Fibroblast of peridontal ligament (primary cell): Measurements from ENCODE around the gene MED13.

ENCODE experiments used
- DNase-seq: peaks from one replicate; pipeline ENCODE4 v3.0.0-alpha.2; 2010; ENCODE audit errors: extremely low read depth

MED13 gene

GRCh38 chr17:62064791-62065563, at the start of gene MED13:
TSS of gene MED13 (minus strand) at chr17:62065278. CDS start at chr17:62065205, 73 bp downstream.
- no peak for DNase-seq

- DNase-seq, result no peak
These were observed 47.2 kb upstream of the MED13 start for GRCh38 chr17:62112229-62112628.

GRCh38 chr17:62111562-62112171, 46.6 kb upstream of the MED13 start:
- no peak for DNase-seq

GRCh38 chr17:62110923-62111484, 45.9 kb upstream of the MED13 start:
- DNase-seq, result no peak

- no peak for DNase-seq
These were observed 44.8 kb upstream of the MED13 start for GRCh38 chr17:62109924-62110323.

GRCh38 chr17:62109378-62109902, 44.4 kb upstream of the MED13 start:
- peak; percentile 69 for DNase-seq

- DNase-seq, result no peak
These were observed 40.8 kb upstream of the MED13 start for GRCh38 chr17:62105861-62106260.

- no peak for DNase-seq
These were observed 40.3 kb upstream of the MED13 start for GRCh38 chr17:62105357-62105756.

- DNase-seq, result no peak
These were observed 36.4 kb upstream of the MED13 start for GRCh38 chr17:62101515-62101914.

- DNase-seq, result no peak
These were observed 36.0 kb upstream of the MED13 start for GRCh38 chr17:62101090-62101489.

GRCh38 chr17:62100055-62100454, 35.0 kb upstream of the MED13 start:
- DNase-seq, result no peak

- no peak for DNase-seq
These were observed 34.5 kb upstream of the MED13 start for GRCh38 chr17:62099532-62099931.

- DNase-seq, result no peak
These were observed 33.6 kb upstream of the MED13 start for GRCh38 chr17:62098623-62099231.

GRCh38 chr17:62096401-62096670, 31.3 kb upstream of the MED13 start:
- DNase-seq, result no peak

GRCh38 chr17:62094175-62094574, 29.1 kb upstream of the MED13 start:
- DNase-seq, result no peak

GRCh38 chr17:62093188-62094155, 28.4 kb upstream of the MED13 start:
- peak; percentile 80 for DNase-seq

GRCh38 chr17:62092784-62093183, 27.7 kb upstream of the MED13 start:
- DNase-seq, result no peak

GRCh38 chr17:62091804-62092203, 26.7 kb upstream of the MED13 start:
- DNase-seq, result no peak

GRCh38 chr17:62090868-62091267, 25.8 kb upstream of the MED13 start:
- no peak for DNase-seq

GRCh38 chr17:62090021-62090824, 25.1 kb upstream of the MED13 start:
- DNase-seq, result no peak

GRCh38 chr17:62089334-62089733, 24.3 kb upstream of the MED13 start:
- DNase-seq, result no peak
